ENCODE measurements around the gene SAMM50.

The SAMM50 gene

GRCh38 chr22:44037519-44038375, 82.5 kb downstream of the SAMM50 start:
- H3K4me3 ChIP-seq (ENCODE audit: low read depth, low read length) = 0 out of 2 replicates have a peak overlapping the region, but pooled peaks have one; percentile 14
- TF ChIP-seq CTCF (IDR thresholded peaks at IDR 0.05; ENCODE audit: low read depth, low read length) = no peak

- no peak overlapping the region for H3K4me3 ChIP-seq (ENCODE audit: low read depth, low read length)
- TF ChIP-seq CTCF (IDR thresholded peaks at IDR 0.05; ENCODE audit: low read depth, low read length) = no peak
Observed at GRCh38 chr22:44039566-44040171, 84.4 kb downstream of the SAMM50 start.

GRCh38 chr22:44042249-44043218, 87.3 kb downstream of the SAMM50 start:
- H3K4me3 ChIP-seq (ENCODE audit: low read depth, low read length) = no peak overlapping the region
- no peak for TF ChIP-seq CTCF (IDR thresholded peaks at IDR 0.05; ENCODE audit: low read depth, low read length)

- H3K4me3 ChIP-seq (ENCODE audit: low read depth, low read length) = no peak overlapping the region
- TF ChIP-seq CTCF (IDR thresholded peaks at IDR 0.05; ENCODE audit: low read depth, low read length) = no peak
Observed at GRCh38 chr22:44045145-44045544, 89.9 kb downstream of the SAMM50 start.

Data from WI38 (cell line).